AG04450 (cell line): ENCODE data around the gene RALY. TPM values are rescaled to one million over a fixed set of nuclear protein-coding genes. Genes with fewer than 3 reads are reported as not detected.

Experiments
- CTCF ChIA-PET: fragments of 300-600, 350-600 bp; formaldehyde crosslinking; extraction: SDS; loops from one replicate; lab custom pipeline; 2022; ENCODE audit warnings: antibody characterized with exemption, inconsistent platforms; lab: Charles Lee
- POLR2A ChIA-PET: fragments of 350-600 bp; formaldehyde crosslinking; extraction: SDS; loops from one replicate; lab custom pipeline; 2021; ENCODE audit warnings: antibody characterized with exemption, inconsistent platforms; lab: Yijun Ruan, JAX
- DNase-seq: peaks from one replicate; pipeline ENCODE4 v3.0.0-alpha.2; 2011; ENCODE audit warnings: low read depth, low spot score
- H3K27ac ChIP-seq: one replicate; pipeline ENCODE4 v1.5.1; 2012; ENCODE audit warnings: low read depth, low read length, control low read depth
- H3K27me3 ChIP-seq: one replicate; pipeline ENCODE4 v1.6.0; 2012; ENCODE audit warnings: low read length; ENCODE audit not compliant: control insufficient read depth, insufficient read depth
- H3K4me3 ChIP-seq: 2 replicates; pipeline ENCODE4 v1.5.1; 2011; ENCODE audit warnings: mild to moderate bottlenecking, low read depth, low read length, control low read depth
- H3K9me3 ChIP-seq: 2 replicates; pipeline ENCODE4 v1.5.1; 2012; ENCODE audit warnings: low read length; ENCODE audit not compliant: control insufficient read depth, insufficient read depth
- polyA plus RNA-seq: library from polyadenylated mRNA; depleted of rRNA; stranded (reverse); fragments of >200 nt; gene quantifications from 2 replicates; pipeline ENCODE4 v1.2.3, GENCODE V29; 2011
- TF ChIP-seq, protein P1 (sequence below): IDR thresholded peaks from 2 replicates; pipeline ENCODE4 v1.5.1; 2011; ENCODE audit warnings: low read depth, low read length, control low read depth, inconsistent platforms

The RALY gene
- polyA plus RNA-seq, 1 experiment = 79.2 TPM

DNA sequence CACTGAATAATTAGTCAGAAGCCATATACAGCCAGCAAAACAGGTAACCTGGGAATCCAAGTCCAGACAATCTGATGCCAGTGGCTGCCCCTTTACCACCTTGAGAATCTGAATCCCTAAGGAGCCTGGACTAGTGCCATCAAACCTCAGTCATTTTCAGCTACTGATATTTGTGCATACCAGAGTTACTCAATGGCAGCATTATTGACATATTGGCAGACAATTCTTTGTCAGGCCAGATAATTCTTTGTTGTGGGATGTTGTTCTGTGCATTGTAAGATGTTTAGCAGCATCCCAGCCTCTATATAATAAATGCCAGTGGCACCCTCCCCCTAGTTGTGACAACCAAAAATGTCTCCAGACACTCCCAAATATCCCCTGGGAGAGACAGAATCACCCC is 121.5 kb downstream of the RALY start:
- ChIA-PET POLR2A (no interaction called here), CTCF (no interaction called here)
- H3K4me3 ChIP-seq = no peak overlapping the region
- no peak for DNase-seq
- no peak overlapping the region for H3K27ac ChIP-seq
- H3K9me3 ChIP-seq = no peaks in the 10 kb centered on the region
- TF ChIP-seq, protein P1, sequence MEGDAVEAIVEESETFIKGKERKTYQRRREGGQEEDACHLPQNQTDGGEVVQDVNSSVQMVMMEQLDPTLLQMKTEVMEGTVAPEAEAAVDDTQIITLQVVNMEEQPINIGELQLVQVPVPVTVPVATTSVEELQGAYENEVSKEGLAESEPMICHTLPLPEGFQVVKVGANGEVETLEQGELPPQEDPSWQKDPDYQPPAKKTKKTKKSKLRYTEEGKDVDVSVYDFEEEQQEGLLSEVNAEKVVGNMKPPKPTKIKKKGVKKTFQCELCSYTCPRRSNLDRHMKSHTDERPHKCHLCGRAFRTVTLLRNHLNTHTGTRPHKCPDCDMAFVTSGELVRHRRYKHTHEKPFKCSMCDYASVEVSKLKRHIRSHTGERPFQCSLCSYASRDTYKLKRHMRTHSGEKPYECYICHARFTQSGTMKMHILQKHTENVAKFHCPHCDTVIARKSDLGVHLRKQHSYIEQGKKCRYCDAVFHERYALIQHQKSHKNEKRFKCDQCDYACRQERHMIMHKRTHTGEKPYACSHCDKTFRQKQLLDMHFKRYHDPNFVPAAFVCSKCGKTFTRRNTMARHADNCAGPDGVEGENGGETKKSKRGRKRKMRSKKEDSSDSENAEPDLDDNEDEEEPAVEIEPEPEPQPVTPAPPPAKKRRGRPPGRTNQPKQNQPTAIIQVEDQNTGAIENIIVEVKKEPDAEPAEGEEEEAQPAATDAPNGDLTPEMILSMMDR = no peak
- H3K27me3 ChIP-seq = peaks cover 14% of the 10 kb centered on the region

- ChIA-PET POLR2A (no interaction called here), CTCF (no interaction called here)
Observed at GRCh38 chr20:34120213-34120612, 126.5 kb downstream of the RALY start.

DNA sequence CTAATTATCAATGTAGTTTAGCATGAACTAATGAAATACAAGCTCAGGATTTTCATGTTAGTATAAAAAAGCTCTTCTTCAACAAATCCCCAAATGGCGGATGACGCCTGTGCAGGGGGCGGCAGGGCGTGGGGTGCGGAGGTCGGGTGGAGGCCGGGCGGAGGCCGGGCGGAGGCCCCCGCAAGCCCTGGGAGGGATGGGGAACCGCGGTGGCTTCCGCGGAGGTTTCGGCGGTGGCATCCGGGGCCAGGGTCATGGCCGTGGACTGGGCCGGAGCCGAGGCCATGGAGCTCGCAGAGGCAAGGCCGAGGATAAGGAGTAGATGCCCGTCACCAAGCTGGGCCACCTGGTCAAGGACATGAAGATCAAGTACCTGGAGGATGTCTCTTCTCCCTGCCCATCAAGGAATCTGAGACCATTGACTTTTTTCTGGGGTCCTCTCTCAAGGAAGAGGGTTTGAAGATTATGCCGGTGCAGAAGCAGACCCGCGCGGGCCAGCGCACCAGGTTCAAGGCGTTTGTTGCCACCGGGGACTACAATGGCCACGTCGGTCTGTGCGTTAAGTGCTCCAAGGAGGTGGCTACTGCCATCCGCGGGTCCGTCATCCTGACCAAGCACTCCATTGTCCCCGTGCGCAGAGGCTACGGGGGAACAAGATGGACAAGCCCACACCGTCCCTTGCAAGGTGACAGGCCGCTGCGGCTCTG is 128.7 kb downstream of the RALY start:
- H3K4me3 ChIP-seq = no peak overlapping the region
- H3K9me3 ChIP-seq = no peaks in the 10 kb centered on the region
- ChIA-PET CTCF (no interaction called here), POLR2A (interaction anchor here (1.4 kb wide), 1 partner anchor 10 kb away, joined by 5 read pairs; the partner anchor contains the start of gene EIF2S2)
- no peak for DNase-seq
- H3K27me3 ChIP-seq = peaks cover 16% of the 10 kb centered on the region
- H3K27ac ChIP-seq = no peak overlapping the region
- TF ChIP-seq, protein P1 = no peak

More at GRCh38 chr20:34120213-34120612, 126.5 kb downstream of the RALY start:
- TF ChIP-seq, protein P1 = no peak
- Histone ChIP-seq H3K4me3 (no peak overlapping the region), H3K9me3 (no peaks in the 10 kb centered on the region), H3K27ac (no peak overlapping the region), H3K27me3 (peaks cover 16% of the 10 kb centered on the region)
- DNase-seq = no peak

DNA sequence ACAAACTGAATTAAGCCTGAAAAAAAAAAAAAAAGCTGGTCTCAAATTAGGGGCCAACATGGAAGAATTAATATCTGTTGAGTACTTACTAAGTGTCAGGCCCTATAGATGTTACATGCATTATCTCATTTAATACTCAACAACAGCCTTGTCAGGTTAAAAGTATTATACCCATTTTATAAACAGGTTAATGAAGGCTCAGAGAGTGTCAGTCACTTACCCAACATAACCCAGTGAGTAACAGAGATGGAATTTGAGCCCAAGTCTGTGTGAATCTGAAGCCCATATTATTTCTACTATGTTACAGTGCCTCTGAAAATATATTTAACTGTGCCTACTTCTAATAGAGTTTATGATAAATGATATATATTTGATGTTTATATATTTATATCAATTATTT is 129.6 kb downstream of the RALY start:
- no peak for DNase-seq
- Histone ChIP-seq H3K27me3 (peaks cover 16% of the 10 kb centered on the region), H3K4me3 (no peak overlapping the region), H3K9me3 (no peaks in the 10 kb centered on the region), H3K27ac (no peak overlapping the region)
- TF ChIP-seq, protein P1 = no peak
- ChIA-PET CTCF (no interaction called here), POLR2A (interaction anchor here (0.7 kb wide), 1 partner anchor 689 kb away, joined by 10 read pairs; no protein-coding TSS in a partner anchor)

DNA sequence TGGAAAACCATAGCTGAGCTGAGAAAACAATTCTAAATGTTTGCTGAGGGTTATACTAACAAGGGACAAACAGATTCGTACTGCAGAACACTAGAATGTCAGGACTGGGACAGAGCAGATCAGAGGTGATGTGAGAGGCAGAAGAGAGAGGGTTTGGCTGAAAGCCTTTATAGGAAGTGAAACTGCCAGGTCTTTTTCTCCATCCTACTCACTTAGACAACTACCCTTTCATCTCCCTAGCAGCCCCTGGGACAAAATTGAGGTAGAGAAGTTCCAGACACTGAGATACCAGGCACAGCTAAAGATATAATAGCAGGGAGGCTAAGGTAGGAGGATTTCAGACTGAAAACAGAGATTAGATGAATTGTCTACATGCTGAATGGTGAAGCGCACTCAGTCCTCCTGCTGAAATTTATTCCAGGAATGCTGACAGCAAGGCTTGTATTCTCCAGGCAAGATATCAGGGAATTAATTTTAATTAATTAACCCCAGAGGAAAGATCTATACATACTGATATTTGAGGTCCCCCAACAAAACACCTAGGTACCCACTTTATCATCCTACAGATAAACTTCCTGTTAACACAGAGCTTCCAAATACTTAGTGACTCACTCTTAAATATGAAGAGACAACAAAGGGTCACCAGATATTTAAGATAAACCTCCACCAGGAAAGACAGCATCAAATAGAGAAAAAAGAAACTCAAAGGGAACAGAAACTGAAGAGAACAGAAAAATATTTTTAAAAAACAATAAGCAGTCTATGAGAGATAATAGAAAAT is 130.9 kb downstream of the RALY start:
- CTCF ChIA-PET = no interaction called here
- peaks cover 7% of the 10 kb centered on the region for H3K27me3 ChIP-seq
- DNase-seq = no peak

More for the DNA sequence above, 130.9 kb downstream of the RALY start:
- TF ChIP-seq, protein P1 = no peak
- Histone ChIP-seq H3K27ac (no peak overlapping the region), H3K9me3 (no peaks in the 10 kb centered on the region), H3K4me3 (no peak overlapping the region)
- POLR2A ChIA-PET = interaction anchor here (0.5 kb wide), 1 partner anchor 262 kb away, joined by 3 read pairs; no protein-coding TSS in a partner anchor
